H1 (cell line): ENCODE data around the gene ODF2L. TPM values are rescaled to one million over a fixed set of nuclear protein-coding genes. Genes with fewer than 3 reads are reported as not detected.

Experiments
- CTCF ChIA-PET: fragments of 300-600 bp; sonication (Branson Sonifier 250); formaldehyde crosslinking; loops from one replicate; lab custom pipeline; 2021; ENCODE audit not compliant: partially characterized antibody; lab: Charles Lee
- POLR2A ChIA-PET: fragments of 300-600 bp; sonication (Branson Sonifier 250); formaldehyde crosslinking; loops from one replicate; lab custom pipeline; 2021; ENCODE audit warnings: inconsistent platforms; ENCODE audit not compliant: partially characterized antibody; lab: Charles Lee
- DNase-seq, 2 experiments: peaks; one replicate each; pipeline versions ENCODE4 v3.0.0 to v3.0.0-alpha.2; 2010 to 2022; ENCODE audit warnings: low spot score in 2 of 2, low read depth in 1 of 2, mixed read lengths in 1 of 2
- FAIRE-seq: peaks from 2 replicates; lab custom pipeline; 2011; peaks lifted over from hg19 to GRCh38; lab: Jason Lieb, UNC
- H2AFZ ChIP-seq: 2 replicates; pipeline ENCODE4 v1.8.1; 2012; ENCODE audit warnings: low read length, inconsistent platforms
- H2AK5ac ChIP-seq: 2 replicates; pipeline ENCODE4 v1.6.1; 2013; ENCODE audit warnings: low read depth, low read length
- H2BK120ac ChIP-seq: replicated peaks from 2 replicates; pipeline ENCODE3; 2013; ENCODE audit warnings: low read depth, low read length, inconsistent platforms
- H2BK12ac ChIP-seq: 2 replicates; pipeline ENCODE4 v1.6.1; 2013; ENCODE audit warnings: low read depth, low read length
- H2BK15ac ChIP-seq: 2 replicates; pipeline ENCODE4 v1.6.1; 2013; ENCODE audit warnings: low read length
- H2BK20ac ChIP-seq: 2 replicates; pipeline ENCODE4 v1.6.1; 2013; ENCODE audit warnings: low read length
- H2BK5ac ChIP-seq: 2 replicates; pipeline ENCODE4 v1.6.1; 2013; ENCODE audit warnings: low read depth, low read length
- H3K14ac ChIP-seq: 2 replicates; pipeline ENCODE4 v1.6.1; 2013; ENCODE audit warnings: inconsistent platforms; ENCODE audit not compliant: insufficient read length
- H3K18ac ChIP-seq: 2 replicates; pipeline ENCODE4 v1.6.1; 2013; ENCODE audit warnings: low read length; ENCODE audit errors: extremely low read depth
- H3K23ac ChIP-seq: 2 replicates; pipeline ENCODE4 v1.6.1; 2013; ENCODE audit warnings: inconsistent platforms; ENCODE audit not compliant: insufficient read length
- H3K23me2 ChIP-seq: 2 replicates; pipeline ENCODE4 v1.6.1; 2013; ENCODE audit warnings: low read depth, low read length
- H3K27ac ChIP-seq: 2 replicates; pipeline ENCODE4 v1.6.1; 2011; ENCODE audit warnings: low read depth, low read length, inconsistent platforms
- H3K27me3 ChIP-seq, 4 experiments: replicated peaks in 1 of 4; 1 replicate in 1 of 4; 2 replicates in 3 of 4; pipeline versions ENCODE4 v1.6.1 to v1.8.1; 2011 to 2013; ENCODE audit warnings: low read length in 3 of 4, mild to moderate bottlenecking in 3 of 4, inconsistent platforms in 2 of 4, mixed read lengths in 2 of 4, moderate library complexity in 1 of 4; ENCODE audit not compliant: control insufficient read depth in 3 of 4, insufficient read depth in 3 of 4; ENCODE audit errors: extremely low read depth in 1 of 4
- H3K36me3 ChIP-seq, 4 experiments: 2 replicates each; pipeline versions ENCODE4 v1.6.1 to v1.8.1; 2011 to 2013; ENCODE audit warnings: mild to moderate bottlenecking in 4 of 4, low read length in 3 of 4, moderate library complexity in 2 of 4, control low read depth in 1 of 4, inconsistent platforms in 1 of 4; ENCODE audit not compliant: insufficient read depth in 4 of 4, control insufficient read depth in 2 of 4
- H3K4ac ChIP-seq: replicated peaks from 2 replicates; pipeline ENCODE3; 2013; ENCODE audit warnings: low read length, low read depth, mixed read lengths, inconsistent platforms; ENCODE audit not compliant: insufficient read length
- H3K4me1 ChIP-seq, 4 experiments: replicated peaks in 1 of 4; 1 replicate in 1 of 4; 2 replicates in 3 of 4; pipeline versions ENCODE4 v1.6.1 to v1.8.1; 2011 to 2013; ENCODE audit warnings: low read length in 3 of 4, inconsistent platforms in 2 of 4, mixed read lengths in 1 of 4; ENCODE audit not compliant: insufficient read depth in 4 of 4, control insufficient read depth in 3 of 4
- H3K4me2 ChIP-seq, 2 experiments: 2 replicates each; pipeline versions ENCODE4 v1.6.1 to v1.8.1; 2011 to 2013; ENCODE audit warnings: low read depth in 2 of 2, low read length in 2 of 2, control low read depth in 1 of 2, inconsistent platforms in 1 of 2, mild to moderate bottlenecking in 1 of 2; ENCODE audit not compliant: insufficient read depth in 1 of 2
- H3K4me3 ChIP-seq, 4 experiments: fragments of 200-600, 300-600 bp in 1 of 4; sonication (generic), shearing (Covaris generic), sonication (Bioruptor Twin) in 1 of 4; 2 replicates each; pipeline versions ENCODE4 v1.5.1 to v1.8.1; 2011 to 2016; ENCODE audit warnings: low read length in 4 of 4, low read depth in 3 of 4, control low read depth in 2 of 4, inconsistent platforms in 2 of 4, mild to moderate bottlenecking in 2 of 4, mixed read lengths in 1 of 4, moderate library complexity in 1 of 4; ENCODE audit not compliant: insufficient read depth in 2 of 4; ENCODE audit errors: extremely low read depth in 1 of 4
- H3K56ac ChIP-seq: replicated peaks from 2 replicates; pipeline ENCODE3; 2013; ENCODE audit warnings: low read depth, mild to moderate bottlenecking, mixed read lengths, low read length, inconsistent platforms; ENCODE audit not compliant: insufficient read length
- H3K79me1 ChIP-seq: 2 replicates; pipeline ENCODE4 v1.6.1; 2013; ENCODE audit warnings: low read depth, low read length, control low read depth
- H3K79me2 ChIP-seq, 2 experiments: 2 replicates each; pipeline versions ENCODE4 v1.6.1 to v1.8.1; 2012 to 2013; ENCODE audit warnings: low read length in 2 of 2, mild to moderate bottlenecking in 2 of 2, inconsistent platforms in 1 of 2; ENCODE audit not compliant: insufficient read depth in 2 of 2, control insufficient read depth in 1 of 2
- H3K9ac ChIP-seq, 4 experiments: replicated peaks in 1 of 4; 1 replicate in 1 of 4; 2 replicates in 3 of 4; pipeline versions ENCODE4 v1.6.1 to v1.8.1; 2011 to 2013; ENCODE audit warnings: low read depth in 3 of 4, low read length in 3 of 4, control low read depth in 2 of 4, mild to moderate bottlenecking in 2 of 4, moderate library complexity in 2 of 4, inconsistent platforms in 1 of 4; ENCODE audit errors: extremely low read depth in 1 of 4
- H3K9me3 ChIP-seq, 2 experiments: 2 replicates each; pipeline versions ENCODE4 v1.6.1 to v1.8.1; 2012 to 2013; ENCODE audit warnings: mild to moderate bottlenecking in 2 of 2, moderate library complexity in 2 of 2, control low read depth in 1 of 2, inconsistent platforms in 1 of 2, low read depth in 1 of 2, low read length in 1 of 2, mixed read lengths in 1 of 2; ENCODE audit not compliant: insufficient read depth in 2 of 2
- H4K20me1 ChIP-seq, 2 experiments: replicated peaks in 1 of 2; 2 replicates each; pipeline versions ENCODE3 to v1.8.1; 2011 to 2013; ENCODE audit warnings: inconsistent platforms in 2 of 2, low read length in 2 of 2, mild to moderate bottlenecking in 1 of 2; ENCODE audit not compliant: insufficient read depth in 2 of 2, control insufficient read depth in 1 of 2
- H4K5ac ChIP-seq: 2 replicates; pipeline ENCODE4 v1.6.1; 2013; ENCODE audit warnings: low read length, low read depth, mixed read lengths, inconsistent platforms; ENCODE audit not compliant: insufficient read length
- H4K8ac ChIP-seq: 2 replicates; pipeline ENCODE4 v1.8.0; 2013; ENCODE audit warnings: mild to moderate bottlenecking, moderate library complexity, low read length, inconsistent platforms; ENCODE audit not compliant: insufficient read depth; ENCODE audit errors: extremely low read depth
- H4K91ac ChIP-seq: replicated peaks from 2 replicates; pipeline ENCODE3; 2013; ENCODE audit warnings: low read length, mixed read lengths, inconsistent platforms; ENCODE audit not compliant: insufficient read length
- BCL11A ChIP-seq, 2 experiments: IDR thresholded peaks; one replicate each; pipeline ENCODE4 v1.6.1; 2011; ENCODE audit warnings: low read depth in 2 of 2, low read length in 2 of 2, mild to moderate bottlenecking in 2 of 2
- MAX ChIP-seq: IDR thresholded peaks from 2 replicates; pipeline ENCODE4 v1.6.1; 2012; ENCODE audit warnings: inconsistent platforms
- NRF1 ChIP-seq: IDR thresholded peaks from 2 replicates; pipeline ENCODE4 v1.6.1; 2011; ENCODE audit warnings: mild to moderate bottlenecking, low read depth, low read length, improper control_type of control experiment
- RFX5 ChIP-seq: IDR thresholded peaks from 2 replicates; pipeline ENCODE4 v1.6.1; 2011; ENCODE audit warnings: low read depth, low read length, improper control_type of control experiment, borderline replicate concordance
- SUZ12 ChIP-seq: fragments of 200-600 bp; sonication (generic); IDR thresholded peaks from 2 replicates; pipeline ENCODE4 v1.6.1; 2012; ENCODE audit warnings: mild to moderate bottlenecking, inconsistent platforms, low read length, moderate library complexity, mixed read lengths
- TBP ChIP-seq: IDR thresholded peaks from 2 replicates; pipeline ENCODE4 v1.6.1; 2011; ENCODE audit warnings: low read depth, low read length, improper control_type of control experiment
- WGBS, 2 experiments: shearing (Covaris generic) in 1 of 2; methylation state at CpG; one replicate each; pipeline versions ENCODE4 v1.1.6 to v1.1.7; 2013 to 2015; ENCODE audit warnings: low lambda C conversion rate in 2 of 2, mixed read lengths in 2 of 2, inconsistent platforms in 1 of 2, low coverage in 1 of 2, missing lambda C conversion rate in 1 of 2; ENCODE audit not compliant: insufficient replicate concordance in 2 of 2, insufficient coverage in 1 of 2, insufficient read length in 1 of 2; ENCODE audit errors: extremely low coverage in 1 of 2, missing lambda C conversion rate in 1 of 2; 5-methylcytosine and 5-hydroxymethylcytosine counted together
- polyA plus RNA-seq, 7 experiments: library from polyadenylated mRNA; depleted of rRNA in 3 of 7; stranded (reverse) in 5 of 7; unstranded in 2 of 7; fragments of >200 nt in 5 of 7; fragments of 200-250 nt in 2 of 7; gene quantifications; 1 replicate in 5 of 7; 2 replicates in 1 of 7; 4 replicates in 1 of 7; pipeline versions ENCODE4 v1.2.1 to v1.2.3, GENCODE V29; 2011 to 2013; ENCODE audit warnings: missing spikeins in 2 of 7, mixed read lengths in 2 of 7
- total RNA-seq: library from RNA; stranded (reverse); fragmentation: NEBNext Ultra II Directional; extraction: Animal tissue kit (Norgen Biotek cat#: 25700); gene quantifications from 2 replicates; pipeline ENCODE4 v1.2.1, GENCODE V29; 2021

Gene ODF2L
- total and polyA plus RNA-seq, 2 of the 8 experiments (the other 6 are each of a cell fraction or from before 2014, with no cell fraction given) = 3.2 to 27.1 TPM

GRCh38 chr1:86324130-86324822, 71.8 kb downstream of the ODF2L start:
- TF ChIP-seq RFX5 (no peak), MAX (no peak), SUZ12 (no peak), TBP (no peak), BCL11A (IDR thresholded peaks at IDR 0.05; ENCODE audit: low read depth in 2 of 2, low read length in 2 of 2) (no peak), NRF1 (no peak)
- no peak overlapping the region for H4K5ac ChIP-seq
- no peak overlapping the region for H3K4ac ChIP-seq
- H3K4me3 ChIP-seq = no peak overlapping the region
- H2BK12ac ChIP-seq = no peak overlapping the region
- ChIA-PET POLR2A (no interaction called here), CTCF (interaction anchor here (0.8 to 0.9 kb wide), 3 partner anchors 9 to 99 kb away, joined by 3 read pairs; no protein-coding TSS in a partner anchor)
- no peak overlapping the region for H3K27ac ChIP-seq
- H3K79me1 ChIP-seq = no peaks in the 10 kb centered on the region
- H3K23me2 ChIP-seq = 0 out of 2 replicates have a peak, but pooled peaks cover 2% of the 10 kb centered on the region
- no peak overlapping the region for H3K9ac ChIP-seq
- H4K8ac ChIP-seq = no peak overlapping the region
- H3K79me2 ChIP-seq = no peaks in the 10 kb centered on the region
- no peak overlapping the region for H3K56ac ChIP-seq
- no peaks in the 10 kb centered on the region for H3K36me3 ChIP-seq
- H3K4me1 ChIP-seq = no peaks in the 10 kb centered on the region
- peaks cover 0 to 1% (median 0%) of the 10 kb centered on the region in 4 experiments; a peak in 3 of 7 replicates for H3K27me3 ChIP-seq
- no peak overlapping the region for H3K18ac ChIP-seq
- H3K9me3 ChIP-seq = no peaks in the 10 kb centered on the region
- no peak overlapping the region for H3K14ac ChIP-seq
- DNase-seq = no peak
- H2AFZ ChIP-seq = no peak overlapping the region
- H4K20me1 ChIP-seq = no peaks in the 10 kb centered on the region
- H4K91ac ChIP-seq = no peak overlapping the region
- H2AK5ac ChIP-seq = no peak overlapping the region
- FAIRE-seq = no peak
- no peak overlapping the region for H2BK5ac ChIP-seq
- H2BK15ac ChIP-seq = no peak overlapping the region
- H3K4me2 ChIP-seq = no peak overlapping the region
- no peak overlapping the region for H2BK120ac ChIP-seq
- 87% methylated on average over 4 of the region's 4 CpGs; no CpG with 5 or more reads in 1 of the 2 experiments for WGBS, 2 experiments
- no peak overlapping the region for H3K23ac ChIP-seq
- no peak overlapping the region for H2BK20ac ChIP-seq
